ENCODE measurements around the gene EHMT1.

EHMT1 gene

GRCh38 chr9:137642892-137643291 lies 24.1 kb downstream of the EHMT1 start:
- no peak overlapping the region for H3K4me3 ChIP-seq (ENCODE audit: insufficient read depth, low read length, poor library complexity, severe bottlenecking)
- H3K9me3 ChIP-seq (ENCODE audit: insufficient read depth, low read length), result no peaks in the 10 kb centered on the region
- H3K4me2 ChIP-seq (ENCODE audit: low read depth, low read length, poor library complexity, severe bottlenecking), result no peak overlapping the region
- no peak overlapping the region for H3K27ac ChIP-seq (ENCODE audit: low read depth, low read length)
- no peaks in the 10 kb centered on the region for H3K9me2 ChIP-seq (replicated peaks; ENCODE audit: insufficient read depth, low read length)
- H4K20me1 ChIP-seq (ENCODE audit: low read depth, low read length), result no peaks in the 10 kb centered on the region
- no peak for TF ChIP-seq EZH2phosphoT487 (conservative IDR thresholded peaks at IDR 0.05; ENCODE audit: low read length)
- TF ChIP-seq, protein P1, sequence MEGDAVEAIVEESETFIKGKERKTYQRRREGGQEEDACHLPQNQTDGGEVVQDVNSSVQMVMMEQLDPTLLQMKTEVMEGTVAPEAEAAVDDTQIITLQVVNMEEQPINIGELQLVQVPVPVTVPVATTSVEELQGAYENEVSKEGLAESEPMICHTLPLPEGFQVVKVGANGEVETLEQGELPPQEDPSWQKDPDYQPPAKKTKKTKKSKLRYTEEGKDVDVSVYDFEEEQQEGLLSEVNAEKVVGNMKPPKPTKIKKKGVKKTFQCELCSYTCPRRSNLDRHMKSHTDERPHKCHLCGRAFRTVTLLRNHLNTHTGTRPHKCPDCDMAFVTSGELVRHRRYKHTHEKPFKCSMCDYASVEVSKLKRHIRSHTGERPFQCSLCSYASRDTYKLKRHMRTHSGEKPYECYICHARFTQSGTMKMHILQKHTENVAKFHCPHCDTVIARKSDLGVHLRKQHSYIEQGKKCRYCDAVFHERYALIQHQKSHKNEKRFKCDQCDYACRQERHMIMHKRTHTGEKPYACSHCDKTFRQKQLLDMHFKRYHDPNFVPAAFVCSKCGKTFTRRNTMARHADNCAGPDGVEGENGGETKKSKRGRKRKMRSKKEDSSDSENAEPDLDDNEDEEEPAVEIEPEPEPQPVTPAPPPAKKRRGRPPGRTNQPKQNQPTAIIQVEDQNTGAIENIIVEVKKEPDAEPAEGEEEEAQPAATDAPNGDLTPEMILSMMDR (IDR thresholded peaks at IDR 0.05; ENCODE audit: insufficient read depth, low read length, poor library complexity, severe bottlenecking), result no peak
- H3K79me2 ChIP-seq (ENCODE audit: insufficient read depth, low read length), result peaks cover 92% of the 10 kb centered on the region
- no peaks in the 10 kb centered on the region for H3K27me3 ChIP-seq (ENCODE audit: low read length)
- H3K36me3 ChIP-seq (ENCODE audit: low read length), result no peaks in the 10 kb centered on the region
- H2AFZ ChIP-seq (ENCODE audit: low read depth, low read length, severe bottlenecking), result no peak overlapping the region
- no peak overlapping the region for H3K9ac ChIP-seq (ENCODE audit: low read length)
- H3F3A ChIP-seq (ENCODE audit: insufficient read depth), result 0 out of 2 replicates have a peak, but pooled peaks cover 3% of the 10 kb centered on the region

DNA sequence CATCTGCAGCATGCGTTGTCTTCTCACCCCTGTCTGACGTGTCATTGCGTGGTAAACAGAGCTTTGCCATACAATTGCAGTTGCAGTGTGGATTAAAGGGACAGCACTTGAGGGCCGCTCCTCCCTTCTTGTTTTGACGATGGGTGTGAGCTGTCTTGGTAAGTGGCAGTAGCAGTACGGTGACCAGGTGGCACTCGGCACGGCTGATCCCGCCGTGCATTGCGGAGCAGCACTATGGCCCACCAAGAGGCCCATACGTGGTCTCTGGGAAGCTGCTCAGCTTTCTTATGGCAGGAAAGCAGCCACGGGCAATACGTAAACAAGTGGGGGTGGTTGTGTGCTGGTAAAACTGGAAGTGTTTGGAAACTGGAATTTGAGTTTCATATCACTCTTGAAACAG lies 25.1 kb downstream of the EHMT1 start:
- no peaks in the 10 kb centered on the region for H4K20me1 ChIP-seq (ENCODE audit: low read depth, low read length)
- H3K79me2 ChIP-seq (ENCODE audit: insufficient read depth, low read length), result peaks cover 92% of the 10 kb centered on the region
- no peaks in the 10 kb centered on the region for H3K36me3 ChIP-seq (ENCODE audit: low read length)
- 0 out of 2 replicates have a peak, but pooled peaks cover 3% of the 10 kb centered on the region for H3F3A ChIP-seq (ENCODE audit: insufficient read depth)
- H3K27ac ChIP-seq (ENCODE audit: low read depth, low read length), result no peak overlapping the region
- TF ChIP-seq, protein P1 (IDR thresholded peaks at IDR 0.05; ENCODE audit: insufficient read depth, low read length, poor library complexity, severe bottlenecking), result no peak
- no peak for TF ChIP-seq EZH2phosphoT487 (conservative IDR thresholded peaks at IDR 0.05; ENCODE audit: low read length)
- H3K27me3 ChIP-seq (ENCODE audit: low read length), result no peaks in the 10 kb centered on the region
- H3K9ac ChIP-seq (ENCODE audit: low read length), result no peak overlapping the region
- no peaks in the 10 kb centered on the region for H3K9me2 ChIP-seq (replicated peaks; ENCODE audit: insufficient read depth, low read length)
- H2AFZ ChIP-seq (ENCODE audit: low read depth, low read length, severe bottlenecking), result no peak overlapping the region
- no peak overlapping the region for H3K4me3 ChIP-seq (ENCODE audit: insufficient read depth, low read length, poor library complexity, severe bottlenecking)
- no peak overlapping the region for H3K4me2 ChIP-seq (ENCODE audit: low read depth, low read length, poor library complexity, severe bottlenecking)
- H3K9me3 ChIP-seq (ENCODE audit: insufficient read depth, low read length), result no peaks in the 10 kb centered on the region

DNA sequence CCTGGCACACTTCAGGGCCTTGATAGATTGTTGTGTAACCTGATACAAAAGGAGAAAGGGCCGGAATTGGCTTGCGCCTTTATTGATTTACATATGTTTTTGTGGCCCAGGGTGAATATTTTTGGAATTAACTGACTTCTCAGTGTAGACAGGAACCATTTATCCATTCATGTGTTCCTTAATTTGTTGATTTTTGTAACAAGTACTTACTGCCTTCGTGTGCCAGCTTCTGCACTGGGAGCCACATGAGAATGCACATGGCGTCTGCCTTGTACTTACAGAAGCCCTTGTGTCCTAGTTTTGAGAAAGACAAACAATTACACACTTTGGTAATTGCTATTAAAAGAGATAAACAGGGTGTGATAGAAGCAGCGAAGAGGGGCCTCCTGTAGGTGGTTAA lies 26.4 kb downstream of the EHMT1 start:
- no peak overlapping the region for H3K4me3 ChIP-seq (ENCODE audit: insufficient read depth, low read length, poor library complexity, severe bottlenecking)
- H3K27ac ChIP-seq (ENCODE audit: low read depth, low read length), result no peak overlapping the region
- no peak overlapping the region for H2AFZ ChIP-seq (ENCODE audit: low read depth, low read length, severe bottlenecking)
- H3K9ac ChIP-seq (ENCODE audit: low read length), result no peak overlapping the region
- no peaks in the 10 kb centered on the region for H3K9me2 ChIP-seq (replicated peaks; ENCODE audit: insufficient read depth, low read length)
- H3K36me3 ChIP-seq (ENCODE audit: low read length), result no peaks in the 10 kb centered on the region
- H3K79me2 ChIP-seq (ENCODE audit: insufficient read depth, low read length), result peaks cover 82% of the 10 kb centered on the region
- H3K27me3 ChIP-seq (ENCODE audit: low read length), result no peaks in the 10 kb centered on the region
- no peaks in the 10 kb centered on the region for H3K9me3 ChIP-seq (ENCODE audit: insufficient read depth, low read length)
- no peak overlapping the region for H3K4me2 ChIP-seq (ENCODE audit: low read depth, low read length, poor library complexity, severe bottlenecking)
- no peaks in the 10 kb centered on the region for H4K20me1 ChIP-seq (ENCODE audit: low read depth, low read length)
- 0 out of 2 replicates have a peak, but pooled peaks cover 3% of the 10 kb centered on the region for H3F3A ChIP-seq (ENCODE audit: insufficient read depth)
- TF ChIP-seq EZH2phosphoT487 (conservative IDR thresholded peaks at IDR 0.05; ENCODE audit: low read length), result no peak
- TF ChIP-seq, protein P1 (IDR thresholded peaks at IDR 0.05; ENCODE audit: insufficient read depth, low read length, poor library complexity, severe bottlenecking), result no peak

All from SU-DHL-6 (cell line).